ENCODE data around the gene SLC5A5.
"Not testable (repeated sequence)": the region's sequence is repeated elsewhere in the genome, so short reads cannot be mapped to it uniquely, and the experiment has no call there.

The SLC5A5 gene

GRCh38 chr19:17915940-17916593 is 44.3 kb downstream of the SLC5A5 start:
- no peak overlapping the region for H3K4me3 ChIP-seq (ENCODE audit: low read length)
- no peak for DNase-seq (ENCODE audit: low read depth)
- no peak for TF ChIP-seq CTCF (conservative IDR thresholded peaks at IDR 0.05; ENCODE audit: low read length)

- not testable (repeated sequence) for DNase-seq (ENCODE audit: low read depth); H3K4me3 ChIP-seq (ENCODE audit: low read length)
Measured at GRCh38 chr19:17918151-17918550, 46.4 kb downstream of the SLC5A5 start.

GRCh38 chr19:17919122-17919521 is 47.4 kb downstream of the SLC5A5 start:
- not testable (repeated sequence) for H3K4me3 ChIP-seq (ENCODE audit: low read length); DNase-seq (ENCODE audit: low read depth)

GRCh38 chr19:17920527-17920926 is 48.8 kb downstream of the SLC5A5 start:
- no peak overlapping the region for H3K4me3 ChIP-seq (ENCODE audit: low read length)
- TF ChIP-seq CTCF (conservative IDR thresholded peaks at IDR 0.05; ENCODE audit: low read length): no peak
- no peak for DNase-seq (ENCODE audit: low read depth)

GRCh38 chr19:17922138-17922537 is 50.4 kb downstream of the SLC5A5 start:
- DNase-seq (ENCODE audit: low read depth): no peak
- no peak for TF ChIP-seq CTCF (conservative IDR thresholded peaks at IDR 0.05; ENCODE audit: low read length)
- no peak overlapping the region for H3K4me3 ChIP-seq (ENCODE audit: low read length)

- TF ChIP-seq CTCF (conservative IDR thresholded peaks at IDR 0.05; ENCODE audit: low read length): no peak
- no peak for DNase-seq (ENCODE audit: low read depth)
- no peak overlapping the region for H3K4me3 ChIP-seq (ENCODE audit: low read length)
Measured at GRCh38 chr19:17926044-17926443, 54.3 kb downstream of the SLC5A5 start.

GRCh38 chr19:17929056-17929455 is 57.3 kb downstream of the SLC5A5 start:
- TF ChIP-seq CTCF (conservative IDR thresholded peaks at IDR 0.05; ENCODE audit: low read length): no peak
- H3K4me3 ChIP-seq (ENCODE audit: low read length): no peak overlapping the region
- no peak for DNase-seq (ENCODE audit: low read depth)

GRCh38 chr19:17931532-17932191 is 59.9 kb downstream of the SLC5A5 start:
- peak overlapping the region; percentile 91 for H3K4me3 ChIP-seq (ENCODE audit: low read length)
- no peak for TF ChIP-seq CTCF (conservative IDR thresholded peaks at IDR 0.05; ENCODE audit: low read length)
- DNase-seq (ENCODE audit: low read depth): no peak

All from AG10803 (cell line).